ENCODE measurements around the gene BCAS2.

DNA sequence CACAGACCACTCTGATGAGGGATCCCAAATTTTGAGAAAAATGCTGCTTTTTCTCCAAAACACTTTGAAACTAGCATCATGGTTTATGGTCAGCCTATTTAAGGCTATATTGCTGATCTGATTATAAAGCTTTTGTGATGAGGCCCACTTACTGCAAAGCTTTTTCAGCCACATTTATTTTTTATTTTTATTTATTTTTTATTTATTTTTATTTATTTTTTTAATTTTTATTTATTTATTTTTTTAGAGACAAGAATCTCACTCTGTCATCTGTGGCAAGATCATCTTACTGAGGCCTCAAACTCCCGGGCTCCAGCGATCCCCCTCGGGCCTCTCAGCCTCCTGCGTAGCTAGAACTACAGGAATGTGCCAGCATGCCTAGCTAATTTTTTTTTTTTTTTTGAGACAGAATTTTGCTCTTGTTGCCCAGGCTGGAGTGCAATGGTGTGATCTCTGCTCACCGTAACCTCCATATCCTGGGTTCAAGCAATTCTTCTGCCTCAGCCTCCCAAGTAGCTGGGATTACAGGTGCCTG lies 5.2 kb upstream of the BCAS2 start:
- TF ChIP-seq GABPA (IDR thresholded peaks at IDR 0.05; ENCODE audit: low read depth), result no peak
- TF ChIP-seq, protein P1, sequence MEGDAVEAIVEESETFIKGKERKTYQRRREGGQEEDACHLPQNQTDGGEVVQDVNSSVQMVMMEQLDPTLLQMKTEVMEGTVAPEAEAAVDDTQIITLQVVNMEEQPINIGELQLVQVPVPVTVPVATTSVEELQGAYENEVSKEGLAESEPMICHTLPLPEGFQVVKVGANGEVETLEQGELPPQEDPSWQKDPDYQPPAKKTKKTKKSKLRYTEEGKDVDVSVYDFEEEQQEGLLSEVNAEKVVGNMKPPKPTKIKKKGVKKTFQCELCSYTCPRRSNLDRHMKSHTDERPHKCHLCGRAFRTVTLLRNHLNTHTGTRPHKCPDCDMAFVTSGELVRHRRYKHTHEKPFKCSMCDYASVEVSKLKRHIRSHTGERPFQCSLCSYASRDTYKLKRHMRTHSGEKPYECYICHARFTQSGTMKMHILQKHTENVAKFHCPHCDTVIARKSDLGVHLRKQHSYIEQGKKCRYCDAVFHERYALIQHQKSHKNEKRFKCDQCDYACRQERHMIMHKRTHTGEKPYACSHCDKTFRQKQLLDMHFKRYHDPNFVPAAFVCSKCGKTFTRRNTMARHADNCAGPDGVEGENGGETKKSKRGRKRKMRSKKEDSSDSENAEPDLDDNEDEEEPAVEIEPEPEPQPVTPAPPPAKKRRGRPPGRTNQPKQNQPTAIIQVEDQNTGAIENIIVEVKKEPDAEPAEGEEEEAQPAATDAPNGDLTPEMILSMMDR (IDR thresholded peaks at IDR 0.05; ENCODE audit: insufficient read depth, low read length), result no peak
- no peak for TF ChIP-seq REST (IDR thresholded peaks at IDR 0.05; ENCODE audit: insufficient replicate concordance, low read depth)
- TF ChIP-seq POLR2AphosphoS5 (IDR thresholded peaks at IDR 0.05; ENCODE audit: low read depth), result no peak
- TF ChIP-seq SPI1 (IDR thresholded peaks at IDR 0.05; ENCODE audit: borderline replicate concordance, low read depth), result no peak
